Activated naive CD4-positive, alpha-beta T cell treated with Interleukin-2 at 50 U/mL for 16 hours (primary cell): ENCODE measurements around the gene C12orf42.
"Not testable (repeated sequence)": the region's sequence is repeated elsewhere in the genome, so short reads cannot be mapped to it uniquely, and the experiment has no call there.

Experiments used
- DNase-seq: peaks from one replicate; pipeline ENCODE4 v3.0.0-alpha.2; 2020

C12orf42 gene

GRCh38 chr12:103494734-103495468, 867 bp downstream of the C12orf42 start:
- no peak for DNase-seq

- DNase-seq, result no peak
Measured at GRCh38 chr12:103494051-103494733, 1.6 kb downstream of the C12orf42 start.

- no peak for DNase-seq
Measured at GRCh38 chr12:103493199-103493598, 2.6 kb downstream of the C12orf42 start.

GRCh38 chr12:103482365-103482764, 13.4 kb downstream of the C12orf42 start:
- no peak for DNase-seq

GRCh38 chr12:103475073-103475472, 20.7 kb downstream of the C12orf42 start:
- DNase-seq, result no peak

GRCh38 chr12:103470664-103471063, 25.1 kb downstream of the C12orf42 start:
- no peak for DNase-seq

- no peak for DNase-seq
Measured at GRCh38 chr12:103469719-103470118, 26.0 kb downstream of the C12orf42 start.

GRCh38 chr12:103468837-103469236, 26.9 kb downstream of the C12orf42 start:
- DNase-seq, result no peak

GRCh38 chr12:103462675-103463074, 33.1 kb downstream of the C12orf42 start:
- no peak for DNase-seq

GRCh38 chr12:103457471-103457870, 38.3 kb downstream of the C12orf42 start:
- no peak for DNase-seq

GRCh38 chr12:103456006-103456405, 39.8 kb downstream of the C12orf42 start:
- DNase-seq, result no peak

- no peak for DNase-seq
Measured at GRCh38 chr12:103455020-103455763, 40.6 kb downstream of the C12orf42 start.

GRCh38 chr12:103444983-103445382, 50.8 kb downstream of the C12orf42 start:
- DNase-seq, result no peak

GRCh38 chr12:103442822-103443221, 52.9 kb downstream of the C12orf42 start:
- no peak for DNase-seq

GRCh38 chr12:103442182-103442555, 53.6 kb downstream of the C12orf42 start:
- no peak for DNase-seq

GRCh38 chr12:103441437-103442181, 54.2 kb downstream of the C12orf42 start:
- peak; percentile 8 for DNase-seq

GRCh38 chr12:103434165-103435105, 61.3 kb downstream of the C12orf42 start:
- DNase-seq, result not testable (repeated sequence)

- no peak for DNase-seq
Measured at GRCh38 chr12:103431950-103432349, 63.8 kb downstream of the C12orf42 start.

GRCh38 chr12:103431387-103431786, 64.4 kb downstream of the C12orf42 start:
- DNase-seq, result no peak

GRCh38 chr12:103425674-103426073, 70.1 kb downstream of the C12orf42 start:
- DNase-seq, result not testable (repeated sequence)

- not testable (repeated sequence) for DNase-seq
Measured at GRCh38 chr12:103424849-103425586, 70.8 kb downstream of the C12orf42 start.
